Activated CD4-positive, alpha-beta T cell treated with anti-CD3 and anti-CD28 coated beads for 4 hours (primary cell): ENCODE results near the gene ZBTB24.
"Not testable (repeated sequence)": the region's sequence is repeated elsewhere in the genome, so short reads cannot be mapped to it uniquely, and the experiment has no call there.

Experiments
- DNase-seq, 2 donors: peaks; one replicate each; pipeline ENCODE4 v3.0.0-alpha.2; 2020

Gene ZBTB24

DNA sequence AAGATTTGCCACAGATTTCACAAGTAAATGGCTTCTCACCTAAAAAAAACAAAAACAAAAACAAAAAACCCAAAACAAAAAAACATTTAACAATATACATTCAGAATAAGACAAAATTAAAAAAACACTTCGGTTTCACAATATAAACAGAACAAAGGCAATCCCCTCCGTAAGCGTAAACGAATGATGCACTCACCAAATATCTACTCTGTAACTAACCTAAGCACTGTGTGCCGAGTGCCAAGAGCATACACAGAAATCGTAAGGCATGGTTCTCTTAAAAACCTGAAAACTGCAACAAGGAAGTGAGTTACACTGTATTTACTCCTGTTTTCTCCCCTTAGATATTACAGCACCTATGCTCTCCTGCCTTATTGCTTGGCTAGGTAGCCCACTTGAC lies 15.3 kb downstream of the ZBTB24 start:
- no peak for DNase-seq

- DNase-seq = no peak
These were observed 16.7 kb downstream of the ZBTB24 start for GRCh38 chr6:109466212-109466923.

GRCh38 chr6:109465772-109466171 lies 17.2 kb downstream of the ZBTB24 start:
- DNase-seq = no peak

DNA sequence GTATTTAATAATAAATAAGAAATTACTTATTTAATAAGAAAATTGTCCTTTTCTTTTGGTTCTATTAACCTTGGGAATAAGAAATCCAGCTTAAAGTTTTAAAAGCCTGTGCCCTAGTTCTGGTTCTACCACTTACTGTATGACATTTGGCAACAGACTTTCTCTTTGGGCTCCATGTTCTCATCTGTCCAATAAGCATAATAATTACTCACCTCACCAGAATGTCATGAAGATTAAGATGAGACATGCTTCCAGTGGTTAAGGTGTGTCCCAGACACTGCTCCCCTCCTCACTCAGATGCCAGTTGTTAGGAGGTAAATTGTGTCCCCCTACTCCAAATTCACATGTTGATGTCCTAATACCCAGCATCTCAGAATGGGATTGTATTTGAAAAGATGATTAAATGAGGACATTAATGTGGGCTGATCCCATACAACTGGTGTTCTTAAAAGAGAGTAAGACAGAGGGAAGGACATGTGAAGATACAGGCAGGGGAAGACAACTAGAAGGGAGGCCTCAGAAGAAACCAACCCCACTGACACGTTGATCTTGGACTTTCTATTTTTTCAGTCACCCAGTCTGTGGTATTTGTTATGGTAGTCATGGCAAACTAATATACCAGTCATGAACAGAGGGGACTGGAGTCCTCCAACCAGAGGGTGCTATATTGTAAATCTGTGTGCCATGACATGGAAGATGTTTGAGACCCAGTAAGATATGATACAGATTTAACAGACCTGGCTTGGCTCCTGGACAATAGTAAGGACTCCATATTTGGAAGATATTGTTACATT lies 21.1 kb downstream of the ZBTB24 start:
- DNase-seq = no peak

GRCh38 chr6:109461205-109461604 lies 21.8 kb downstream of the ZBTB24 start:
- not testable (repeated sequence) for DNase-seq

GRCh38 chr6:109460161-109460829 lies 22.7 kb downstream of the ZBTB24 start:
- DNase-seq = no peak

DNA sequence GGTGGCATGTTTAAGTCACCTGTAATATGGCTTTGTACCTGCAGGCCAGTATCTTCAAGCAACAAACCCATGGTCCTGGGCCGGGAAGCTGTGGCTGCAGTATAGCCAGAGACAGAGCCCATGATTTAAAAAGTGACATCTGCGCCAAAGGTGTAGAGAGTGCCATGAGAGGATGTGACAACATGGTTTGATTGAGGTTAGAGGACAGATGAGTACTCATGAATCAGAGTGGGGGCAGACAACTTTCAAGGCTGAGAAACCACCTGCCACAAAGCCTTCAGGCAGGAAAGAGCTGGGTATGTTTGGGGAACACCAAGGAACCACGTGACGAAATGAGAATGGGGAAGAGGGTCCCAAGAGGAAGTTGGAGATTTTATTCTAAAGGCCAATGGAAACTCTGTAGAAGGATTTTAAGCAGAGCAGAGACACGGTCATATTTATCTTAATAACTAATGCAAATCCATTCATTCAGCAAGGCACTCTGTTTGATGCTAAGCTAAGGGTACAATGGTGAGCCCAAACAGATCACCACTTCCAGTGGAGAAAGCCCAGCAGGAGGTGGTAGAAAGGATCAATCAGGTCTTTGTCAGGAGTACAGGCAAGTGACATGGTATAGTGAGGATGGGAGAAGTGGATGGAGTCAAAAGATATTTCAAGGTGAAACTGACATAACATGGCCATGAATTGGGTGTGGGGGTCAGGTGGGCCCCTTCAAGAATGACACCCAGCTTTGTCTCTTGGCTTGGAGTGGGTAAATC lies 24.1 kb downstream of the ZBTB24 start:
- DNase-seq = peak; percentile 45 to 49

GRCh38 chr6:109457562-109457996 lies 25.4 kb downstream of the ZBTB24 start:
- no peak for DNase-seq

GRCh38 chr6:109456710-109457561 lies 26.1 kb downstream of the ZBTB24 start:
- no peak for DNase-seq

GRCh38 chr6:109456111-109456583 lies 26.9 kb downstream of the ZBTB24 start:
- DNase-seq = no peak

- DNase-seq = peak; percentile 44 to 72
These were observed 27.4 kb downstream of the ZBTB24 start, which contains the start of gene MICAL1 for GRCh38 chr6:109455437-109456110. Gene MICAL1 (minus strand): TSS chr6:109455772. CDS start chr6:109454196, 1,576 bp downstream.

DNA sequence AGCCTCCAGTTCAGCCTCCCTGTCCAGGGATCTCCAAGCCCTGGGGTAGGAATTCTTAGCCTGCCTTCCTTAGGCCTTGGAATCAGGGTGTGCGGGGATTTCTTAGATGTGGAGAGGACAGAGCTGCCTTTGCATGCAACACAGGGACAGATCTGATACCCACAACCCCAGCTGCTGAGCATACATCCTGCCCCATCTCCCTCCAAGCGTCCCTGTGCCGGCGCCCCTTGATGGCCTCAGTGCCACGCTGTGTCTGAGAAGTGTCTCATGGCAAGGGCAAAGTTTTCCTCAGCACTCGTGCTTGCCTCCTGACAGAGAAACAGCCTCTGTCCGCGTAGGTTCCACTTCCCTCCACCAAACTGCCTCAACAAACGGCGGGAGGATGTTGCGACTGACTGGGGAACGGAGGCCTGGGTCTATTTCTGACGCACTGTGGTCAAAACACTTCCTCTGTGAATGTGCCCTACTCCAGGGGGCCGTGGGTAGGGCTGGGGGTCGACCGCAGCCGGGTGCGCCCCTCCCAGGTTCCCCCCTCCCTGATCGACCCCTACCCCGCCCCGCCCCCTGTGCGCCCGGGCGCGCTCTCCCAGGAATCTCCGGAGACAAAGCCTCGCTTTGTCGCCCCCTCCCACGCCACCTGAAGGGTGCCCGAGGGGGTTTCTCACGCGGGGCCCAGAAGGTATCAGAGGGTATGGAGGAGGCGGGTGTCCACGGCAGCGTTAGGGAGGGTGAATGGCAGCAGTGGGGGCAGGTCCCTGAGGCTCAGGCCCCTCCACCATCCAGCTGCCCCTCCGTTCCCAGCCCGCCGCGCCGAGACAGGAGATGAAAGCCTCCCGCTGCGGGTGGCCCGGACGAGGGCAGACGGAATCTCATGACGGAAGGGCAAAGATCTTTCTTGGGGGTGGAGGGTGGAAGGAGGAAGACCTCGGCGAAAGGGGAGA lies 28.3 kb downstream of the ZBTB24 start:
- DNase-seq = peak; percentile 58 to 70

DNA sequence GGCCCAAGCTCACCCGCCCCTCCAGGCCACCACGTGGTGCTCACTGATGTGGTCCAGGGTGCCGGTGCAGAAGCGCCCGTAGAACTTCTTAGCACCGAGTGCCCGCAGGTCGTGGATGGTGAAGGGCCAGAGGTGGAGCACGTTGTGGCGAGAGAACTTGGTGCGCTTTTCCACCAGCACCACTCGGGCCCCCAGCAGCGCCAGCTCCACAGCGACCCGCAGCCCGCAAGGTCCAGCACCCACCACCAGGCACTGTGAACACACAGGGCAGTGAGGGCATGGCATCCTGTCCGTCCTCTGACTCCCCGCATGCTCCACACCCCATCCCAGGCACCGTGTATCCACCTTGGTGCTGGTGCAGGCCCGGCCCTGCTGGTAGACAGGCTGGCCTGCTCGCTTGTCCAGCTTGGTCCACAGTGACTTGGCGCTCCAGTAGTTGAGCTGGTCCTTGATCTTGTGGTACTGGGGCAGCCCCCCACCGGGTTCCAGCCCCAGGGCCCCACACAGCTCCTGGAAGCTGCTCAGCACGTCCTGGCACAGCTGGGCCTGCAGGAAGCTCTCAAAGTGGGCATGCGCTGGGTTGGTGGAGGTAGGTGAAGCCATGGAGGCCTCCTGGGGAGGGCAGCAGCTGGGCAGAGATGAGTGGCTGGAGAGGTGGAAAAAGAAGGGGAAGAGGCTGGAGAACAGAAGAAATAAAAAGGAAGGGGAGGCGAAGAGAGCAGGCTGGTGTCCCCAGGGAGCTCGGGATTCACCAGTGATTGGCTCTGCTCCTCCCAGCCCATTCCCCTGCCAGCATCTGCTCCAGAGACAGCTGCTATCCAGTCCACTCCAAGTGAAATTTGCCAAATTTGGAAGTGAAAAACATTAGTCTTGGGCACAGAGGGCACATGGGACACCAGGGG lies 29.2 kb downstream of the ZBTB24 start:
- DNase-seq = no peak

- DNase-seq = no peak
These were observed 29.9 kb downstream of the ZBTB24 start for GRCh38 chr6:109453156-109453555.

- no peak for DNase-seq
These were observed 30.8 kb downstream of the ZBTB24 start for GRCh38 chr6:109452181-109452580.

DNA sequence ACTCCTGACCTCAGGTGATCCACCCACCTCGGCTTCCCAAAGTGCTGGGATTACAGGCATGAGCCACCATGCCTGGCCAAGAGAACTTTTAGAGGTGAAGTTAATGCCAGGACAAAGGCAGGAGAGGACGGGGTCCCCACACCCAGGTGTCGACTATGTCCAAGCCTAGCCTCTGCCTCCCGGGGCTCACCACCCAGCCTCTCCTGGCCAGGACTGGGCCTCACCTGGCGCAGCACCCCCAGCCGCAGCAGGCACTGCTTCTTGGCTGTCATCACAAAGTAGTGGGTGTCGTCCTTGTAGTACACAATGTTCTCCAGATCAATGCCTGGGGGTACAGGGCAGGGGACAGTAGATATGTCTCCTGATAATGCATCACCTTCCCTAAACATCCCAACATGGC lies 31.6 kb downstream of the ZBTB24 start:
- DNase-seq = no peak

DNA sequence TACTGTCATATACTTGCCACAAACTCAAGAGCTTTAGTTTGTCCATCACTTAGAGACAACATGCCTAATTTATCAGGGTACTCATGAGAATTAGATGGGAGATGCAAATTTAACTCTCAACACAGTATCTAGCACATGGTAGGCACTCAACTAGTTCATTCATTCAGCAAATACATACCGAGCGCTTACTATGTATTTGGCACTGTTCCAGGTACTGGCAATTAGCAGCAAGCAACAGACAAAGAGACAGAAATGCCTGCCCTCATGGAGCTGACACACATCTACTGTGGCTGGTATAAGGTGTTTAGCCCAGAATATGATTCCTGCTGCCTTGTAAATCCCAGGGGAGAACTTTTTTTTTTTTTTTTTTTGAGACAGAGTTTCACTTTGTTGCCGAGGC lies 32.2 kb downstream of the ZBTB24 start:
- no peak for DNase-seq

DNA sequence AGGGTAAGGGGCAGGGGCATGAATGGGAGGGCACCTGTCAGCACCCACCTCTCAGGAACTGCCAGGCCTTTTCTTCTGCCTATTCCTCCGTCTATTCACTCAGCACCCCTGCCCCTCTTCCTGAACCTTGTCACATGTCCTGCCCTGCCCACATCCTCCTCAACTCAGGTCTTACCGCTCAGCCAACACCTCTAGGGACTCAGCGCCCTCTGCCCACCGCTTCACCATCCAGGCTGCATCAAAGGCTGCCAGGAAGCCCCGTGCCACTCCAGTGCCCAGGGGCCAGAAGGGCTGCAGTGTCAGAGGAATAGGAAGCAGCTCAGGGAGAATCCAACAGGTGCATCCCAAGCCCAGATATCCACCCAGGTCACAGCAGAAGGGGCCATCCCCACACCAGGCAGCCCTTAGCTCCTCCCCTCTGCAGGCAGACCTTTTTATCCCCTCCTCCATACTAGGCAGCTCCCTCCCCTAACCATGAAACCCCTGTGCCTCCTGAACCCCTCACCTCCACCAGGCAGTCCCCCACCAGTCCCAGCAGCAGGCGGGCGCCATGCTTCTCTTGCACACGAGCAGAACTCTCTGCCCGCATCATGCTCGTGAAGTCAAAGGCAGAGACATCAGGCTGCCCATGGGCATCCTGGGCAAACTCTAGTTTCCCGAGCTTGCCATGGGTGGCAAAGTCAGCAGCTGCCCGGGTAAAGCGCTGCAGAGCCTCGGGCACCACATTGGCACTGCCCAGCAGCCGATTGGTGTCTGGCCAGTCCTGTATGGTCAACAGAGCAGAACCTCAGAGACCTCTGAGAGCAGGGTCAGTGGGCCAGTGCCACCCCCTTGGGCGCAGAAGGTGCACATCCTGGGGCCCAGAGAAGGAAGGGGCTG lies 33.0 kb downstream of the ZBTB24 start:
- DNase-seq = peak in 1 of 2 donors; percentile 31
